Neural cell (in vitro differentiated cells): ENCODE data around the gene PTPRN2.

Experiments
- EP300 ChIP-seq: fragments of 450-650 bp; conservative IDR thresholded peaks from 2 replicates; pipeline ENCODE4 v1.6.1; 2014; ENCODE audit warnings: antibody characterized with exemption, mild to moderate bottlenecking, moderate library complexity; ENCODE audit not compliant: poor library complexity, severe bottlenecking
- EZH2 ChIP-seq: fragments of 200-600, 300-800 bp; shearing (Covaris generic), sonication (generic); IDR thresholded peaks from 2 replicates; pipeline ENCODE4 v1.6.1; 2014; ENCODE audit warnings: antibody characterized with exemption, low read length, borderline replicate concordance, mild to moderate bottlenecking; ENCODE audit not compliant: insufficient read depth, poor library complexity, severe bottlenecking
- MXI1 ChIP-seq: fragments of 450-650 bp; conservative IDR thresholded peaks from 2 replicates; pipeline ENCODE4 v1.6.1; 2014; ENCODE audit warnings: antibody characterized with exemption, mild to moderate bottlenecking; ENCODE audit not compliant: poor library complexity, severe bottlenecking
- RAD21 ChIP-seq: fragments of 450-650 bp; conservative IDR thresholded peaks from 2 replicates; pipeline ENCODE4 v1.6.1; 2014; ENCODE audit warnings: antibody characterized with exemption, mild to moderate bottlenecking, moderate library complexity
- TF ChIP-seq, protein P1 (sequence below): fragments of 450-650 bp; IDR thresholded peaks from 2 replicates; pipeline ENCODE4 v1.5.1; 2014; ENCODE audit warnings: antibody characterized with exemption, mild to moderate bottlenecking, moderate library complexity; ENCODE audit not compliant: poor library complexity, severe bottlenecking

- TF ChIP-seq, protein P1, sequence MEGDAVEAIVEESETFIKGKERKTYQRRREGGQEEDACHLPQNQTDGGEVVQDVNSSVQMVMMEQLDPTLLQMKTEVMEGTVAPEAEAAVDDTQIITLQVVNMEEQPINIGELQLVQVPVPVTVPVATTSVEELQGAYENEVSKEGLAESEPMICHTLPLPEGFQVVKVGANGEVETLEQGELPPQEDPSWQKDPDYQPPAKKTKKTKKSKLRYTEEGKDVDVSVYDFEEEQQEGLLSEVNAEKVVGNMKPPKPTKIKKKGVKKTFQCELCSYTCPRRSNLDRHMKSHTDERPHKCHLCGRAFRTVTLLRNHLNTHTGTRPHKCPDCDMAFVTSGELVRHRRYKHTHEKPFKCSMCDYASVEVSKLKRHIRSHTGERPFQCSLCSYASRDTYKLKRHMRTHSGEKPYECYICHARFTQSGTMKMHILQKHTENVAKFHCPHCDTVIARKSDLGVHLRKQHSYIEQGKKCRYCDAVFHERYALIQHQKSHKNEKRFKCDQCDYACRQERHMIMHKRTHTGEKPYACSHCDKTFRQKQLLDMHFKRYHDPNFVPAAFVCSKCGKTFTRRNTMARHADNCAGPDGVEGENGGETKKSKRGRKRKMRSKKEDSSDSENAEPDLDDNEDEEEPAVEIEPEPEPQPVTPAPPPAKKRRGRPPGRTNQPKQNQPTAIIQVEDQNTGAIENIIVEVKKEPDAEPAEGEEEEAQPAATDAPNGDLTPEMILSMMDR: no peak
- TF ChIP-seq EP300: no peak
- no peak for TF ChIP-seq MXI1
- TF ChIP-seq EZH2: no peak
- no peak for TF ChIP-seq RAD21
These were observed 625.7 kb downstream of the PTPRN2 start for GRCh38 chr7:157961731-157962457.
